MM.1S (cell line): ENCODE measurements around the gene PHF19.

Experiments used
- EZH2 ChIP-seq: fragments of 300-600 bp; sonication (generic); optimal IDR thresholded peaks from 2 replicates; pipeline ENCODE3; 2017; ENCODE audit warnings: low read depth, mild to moderate bottlenecking, antibody characterized with exemption, low read length, mixed read lengths
- EZH2phosphoT487 ChIP-seq: fragments of 300-600 bp; sonication (generic); IDR thresholded peaks from 2 replicates; pipeline ENCODE4 v1.6.1; 2018; ENCODE audit warnings: antibody characterized with exemption, low read length
- TF ChIP-seq, protein P1 (sequence below): fragments of 300-600 bp; sonication (generic); IDR thresholded peaks from 2 replicates; pipeline ENCODE4 v1.5.1; 2016; ENCODE audit warnings: antibody characterized with exemption, low read length, mixed read lengths

- TF ChIP-seq, protein P1, sequence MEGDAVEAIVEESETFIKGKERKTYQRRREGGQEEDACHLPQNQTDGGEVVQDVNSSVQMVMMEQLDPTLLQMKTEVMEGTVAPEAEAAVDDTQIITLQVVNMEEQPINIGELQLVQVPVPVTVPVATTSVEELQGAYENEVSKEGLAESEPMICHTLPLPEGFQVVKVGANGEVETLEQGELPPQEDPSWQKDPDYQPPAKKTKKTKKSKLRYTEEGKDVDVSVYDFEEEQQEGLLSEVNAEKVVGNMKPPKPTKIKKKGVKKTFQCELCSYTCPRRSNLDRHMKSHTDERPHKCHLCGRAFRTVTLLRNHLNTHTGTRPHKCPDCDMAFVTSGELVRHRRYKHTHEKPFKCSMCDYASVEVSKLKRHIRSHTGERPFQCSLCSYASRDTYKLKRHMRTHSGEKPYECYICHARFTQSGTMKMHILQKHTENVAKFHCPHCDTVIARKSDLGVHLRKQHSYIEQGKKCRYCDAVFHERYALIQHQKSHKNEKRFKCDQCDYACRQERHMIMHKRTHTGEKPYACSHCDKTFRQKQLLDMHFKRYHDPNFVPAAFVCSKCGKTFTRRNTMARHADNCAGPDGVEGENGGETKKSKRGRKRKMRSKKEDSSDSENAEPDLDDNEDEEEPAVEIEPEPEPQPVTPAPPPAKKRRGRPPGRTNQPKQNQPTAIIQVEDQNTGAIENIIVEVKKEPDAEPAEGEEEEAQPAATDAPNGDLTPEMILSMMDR = no peak
- TF ChIP-seq EZH2phosphoT487 (no peak), EZH2 (no peak)
Observed at GRCh38 chr9:120912958-120913646, 36.1 kb upstream of the PHF19 start.
